ENCODE results near the gene MGST2. TPM values are rescaled to one million over a fixed set of nuclear protein-coding genes. Genes with fewer than 3 reads are reported as not detected.
"Not testable (repeated sequence)": the region's sequence is repeated elsewhere in the genome, so short reads cannot be mapped to it uniquely, and the experiment has no call there.

The MGST2 gene
- total and polyA plus RNA-seq, 3 experiments from 2014 or later, result 2.6 to 10.9 (median 4.6) TPM

- no peak overlapping the region for H3K4me3 ChIP-seq (ENCODE audit: low read length)
- no peaks in the 10 kb centered on the region for H3K27me3 ChIP-seq (ENCODE audit: insufficient read depth, low read length, poor library complexity, severe bottlenecking)
- Mint-ChIP-seq H3K4me1 (no peaks in the 10 kb centered on the region), H3K36me3 (peaks cover 0 to 20% (median 2%) of the 10 kb centered on the region in 3 donors), H3K4me3 (no peak overlapping the region), H3K27ac (no peak overlapping the region), H3K9me3 (peaks cover 5 to 33% (median 23%) of the 10 kb centered on the region in 5 donors), H3K27me3 (peaks cover 10 to 33% of the 10 kb centered on the region in 2 donors)
- H3K9me3 ChIP-seq (ENCODE audit: low read length), result peaks cover 4% of the 10 kb centered on the region
- H3K36me3 ChIP-seq (ENCODE audit: insufficient read depth, low read length), result no peaks in the 10 kb centered on the region
- no peaks in the 10 kb centered on the region for H3K4me1 ChIP-seq (ENCODE audit: insufficient read depth, low read length)
- no peak overlapping the region for H3K27ac ChIP-seq (ENCODE audit: low read depth, low read length)
- ChIA-PET POLR2A (no interaction called here), CTCF (no interaction called here)
- DNase-seq, result no peak
Measured at GRCh38 chr4:139635966-139636365, 29.7 kb upstream of the MGST2 start.

- DNase-seq; H3K27ac Mint-ChIP-seq; H3K9me3 ChIP-seq (ENCODE audit: low read length); H3K27ac ChIP-seq (ENCODE audit: low read depth, low read length); POLR2A ChIA-PET; H3K4me3 ChIP-seq (ENCODE audit: low read length); H3K27me3 ChIP-seq (ENCODE audit: insufficient read depth, low read length, poor library complexity, severe bottlenecking); H3K4me3 Mint-ChIP-seq; H3K36me3 ChIP-seq (ENCODE audit: insufficient read depth, low read length); H3K4me1 Mint-ChIP-seq; H3K4me1 ChIP-seq (ENCODE audit: insufficient read depth, low read length): not testable (repeated sequence)
- CTCF ChIA-PET, result interaction anchor here (0.7 kb wide), 1 partner anchor 13 kb away, joined by 3 read pairs; no protein-coding TSS in a partner anchor
- H3K36me3 Mint-ChIP-seq, result peaks cover 0 to 20% (median 2%) of the 10 kb centered on the region in 3 donors
- peaks cover 10 to 27% of the 10 kb centered on the region in 2 donors for H3K27me3 Mint-ChIP-seq
- peaks cover 5 to 33% (median 23%) of the 10 kb centered on the region in 5 donors for H3K9me3 Mint-ChIP-seq
Measured at GRCh38 chr4:139638306-139638705, 27.3 kb upstream of the MGST2 start.

GRCh38 chr4:139639654-139640053, 26.0 kb upstream of the MGST2 start:
- Mint-ChIP-seq H3K4me3 (no peak overlapping the region), H3K27ac (no peak overlapping the region), H3K4me1 (no peaks in the 10 kb centered on the region), H3K36me3 (peaks cover 0 to 20% (median 2%) of the 10 kb centered on the region in 3 donors), H3K27me3 (peaks cover 8 to 15% of the 10 kb centered on the region in 2 donors), H3K9me3 (peaks cover 5 to 33% (median 23%) of the 10 kb centered on the region in 5 donors)
- DNase-seq, result no peak
- H3K27me3 ChIP-seq (ENCODE audit: insufficient read depth, low read length, poor library complexity, severe bottlenecking), result no peaks in the 10 kb centered on the region
- POLR2A ChIA-PET, result no interaction called here
- no peak overlapping the region for H3K27ac ChIP-seq (ENCODE audit: low read depth, low read length)
- H3K4me3 ChIP-seq (ENCODE audit: low read length), result no peak overlapping the region
- H3K9me3 ChIP-seq (ENCODE audit: low read length), result peaks cover 4% of the 10 kb centered on the region
- no peaks in the 10 kb centered on the region for H3K36me3 ChIP-seq (ENCODE audit: insufficient read depth, low read length)
- CTCF ChIA-PET, result no interaction called here
- H3K4me1 ChIP-seq (ENCODE audit: insufficient read depth, low read length), result no peaks in the 10 kb centered on the region

GRCh38 chr4:139641218-139641617, 24.4 kb upstream of the MGST2 start:
- Mint-ChIP-seq H3K27me3 (peaks cover 6 to 7% of the 10 kb centered on the region in 2 donors), H3K4me1 (no peaks in the 10 kb centered on the region), H3K36me3 (peaks cover 0 to 20% (median 2%) of the 10 kb centered on the region in 3 donors), H3K9me3 (peaks cover 5 to 33% (median 23%) of the 10 kb centered on the region in 5 donors), H3K4me3 (no peak overlapping the region), H3K27ac (no peak overlapping the region)
- Histone ChIP-seq H3K36me3 (ENCODE audit: insufficient read depth, low read length) (no peaks in the 10 kb centered on the region), H3K9me3 (ENCODE audit: low read length) (peaks cover 4% of the 10 kb centered on the region), H3K27me3 (ENCODE audit: insufficient read depth, low read length, poor library complexity, severe bottlenecking) (no peaks in the 10 kb centered on the region), H3K4me1 (ENCODE audit: insufficient read depth, low read length) (no peaks in the 10 kb centered on the region), H3K27ac (ENCODE audit: low read depth, low read length) (no peak overlapping the region), H3K4me3 (ENCODE audit: low read length) (no peak overlapping the region)
- DNase-seq, result no peak
- ChIA-PET CTCF (no interaction called here), POLR2A (interaction anchor here (0.6 kb wide), 1 partner anchor 590 kb away, joined by 3 read pairs; no protein-coding TSS in a partner anchor)

- CTCF ChIA-PET, result no interaction called here
- no peaks in the 10 kb centered on the region for H3K4me1 Mint-ChIP-seq
- Histone ChIP-seq H3K4me3 (ENCODE audit: low read length) (no peak overlapping the region), H3K9me3 (ENCODE audit: low read length) (peaks cover 4% of the 10 kb centered on the region), H3K36me3 (ENCODE audit: insufficient read depth, low read length) (no peaks in the 10 kb centered on the region), H3K27me3 (ENCODE audit: insufficient read depth, low read length, poor library complexity, severe bottlenecking) (no peaks in the 10 kb centered on the region), H3K27ac (ENCODE audit: low read depth, low read length) (no peak overlapping the region), H3K4me1 (ENCODE audit: insufficient read depth, low read length) (no peaks in the 10 kb centered on the region)
- H3K27ac Mint-ChIP-seq, result no peak overlapping the region
- peaks cover 0 to 17% (median 2%) of the 10 kb centered on the region in 3 donors for H3K36me3 Mint-ChIP-seq
- POLR2A ChIA-PET, result no interaction called here
- peaks cover 5 to 27% (median 16%) of the 10 kb centered on the region in 5 donors for H3K9me3 Mint-ChIP-seq
- H3K4me3 Mint-ChIP-seq, result no peak overlapping the region
- H3K27me3 Mint-ChIP-seq, result peaks cover 0 to 5% of the 10 kb centered on the region in 2 donors
- DNase-seq, result no peak
Measured at GRCh38 chr4:139642364-139642763, 23.3 kb upstream of the MGST2 start.

- Mint-ChIP-seq H3K4me1 (no peaks in the 10 kb centered on the region), H3K27ac (no peak overlapping the region), H3K4me3 (no peak overlapping the region), H3K36me3 (peaks cover 0 to 10% (median 2%) of the 10 kb centered on the region in 3 donors), H3K9me3 (peaks cover 2 to 18% (median 12%) of the 10 kb centered on the region in 5 donors), H3K27me3 (peaks cover 0 to 5% of the 10 kb centered on the region in 2 donors)
- DNase-seq, result no peak
- H3K27me3 ChIP-seq (ENCODE audit: insufficient read depth, low read length, poor library complexity, severe bottlenecking), result no peaks in the 10 kb centered on the region
- no peak overlapping the region for H3K27ac ChIP-seq (ENCODE audit: low read depth, low read length)
- no peak overlapping the region for H3K4me3 ChIP-seq (ENCODE audit: low read length)
- H3K9me3 ChIP-seq (ENCODE audit: low read length), result peaks cover 4% of the 10 kb centered on the region
- POLR2A ChIA-PET, result interaction anchor here (0.6 kb wide), 1 partner anchor 540 kb away, joined by 3 read pairs; no protein-coding TSS in a partner anchor
- CTCF ChIA-PET, result interaction anchor here (1.0 to 1.5 kb wide), 2 partner anchors 9 to 39 kb away, joined by 3 to 6 read pairs; no protein-coding TSS in a partner anchor
- no peaks in the 10 kb centered on the region for H3K4me1 ChIP-seq (ENCODE audit: insufficient read depth, low read length)
- no peaks in the 10 kb centered on the region for H3K36me3 ChIP-seq (ENCODE audit: insufficient read depth, low read length)
Measured at GRCh38 chr4:139643042-139643895, 22.4 kb upstream of the MGST2 start.

- Histone ChIP-seq H3K36me3 (ENCODE audit: insufficient read depth, low read length) (no peaks in the 10 kb centered on the region), H3K27ac (ENCODE audit: low read depth, low read length) (no peak overlapping the region), H3K4me1 (ENCODE audit: insufficient read depth, low read length) (no peaks in the 10 kb centered on the region), H3K9me3 (ENCODE audit: low read length) (no peaks in the 10 kb centered on the region), H3K27me3 (ENCODE audit: insufficient read depth, low read length, poor library complexity, severe bottlenecking) (no peaks in the 10 kb centered on the region), H3K4me3 (ENCODE audit: low read length) (no peak overlapping the region)
- Mint-ChIP-seq H3K9me3 (peaks cover 0 to 3% (median 0%) of the 10 kb centered on the region in 5 donors), H3K4me1 (no peaks in the 10 kb centered on the region), H3K4me3 (no peak overlapping the region), H3K27me3 (peaks cover 0 to 2% of the 10 kb centered on the region in 2 donors), H3K27ac (no peak overlapping the region), H3K36me3 (no peaks in the 10 kb centered on the region)
- POLR2A ChIA-PET, result interaction anchor here (0.7 kb wide), 1 partner anchor 477 kb away, joined by 4 read pairs; no protein-coding TSS in a partner anchor
- no peak for DNase-seq
- CTCF ChIA-PET, result interaction anchor here (3.3 kb wide), 1 partner anchor 12 kb away, joined by 18 read pairs; no protein-coding TSS in a partner anchor
Measured at GRCh38 chr4:139645458-139645857, 20.2 kb upstream of the MGST2 start.

- CTCF ChIA-PET, result interaction anchor here (3.3 kb wide), 1 partner anchor 10 kb away, joined by 18 read pairs; no protein-coding TSS in a partner anchor
- POLR2A ChIA-PET, result no interaction called here
- H3K27me3 ChIP-seq (ENCODE audit: insufficient read depth, low read length, poor library complexity, severe bottlenecking), result no peaks in the 10 kb centered on the region
Measured at GRCh38 chr4:139647184-139647583, 18.4 kb upstream of the MGST2 start.

More at GRCh38 chr4:139647184-139647583, 18.4 kb upstream of the MGST2 start:
- Histone ChIP-seq H3K27ac (ENCODE audit: low read depth, low read length) (no peak overlapping the region), H3K36me3 (ENCODE audit: insufficient read depth, low read length) (no peaks in the 10 kb centered on the region), H3K9me3 (ENCODE audit: low read length) (no peaks in the 10 kb centered on the region), H3K4me3 (ENCODE audit: low read length) (no peak overlapping the region), H3K4me1 (ENCODE audit: insufficient read depth, low read length) (peaks cover 6% of the 10 kb centered on the region)
- Mint-ChIP-seq H3K27me3 (peaks cover 0 to under 1% of the 10 kb centered on the region in 2 donors), H3K9me3 (no peaks in the 10 kb centered on the region), H3K36me3 (no peaks in the 10 kb centered on the region), H3K27ac (no peak overlapping the region), H3K4me3 (no peak overlapping the region), H3K4me1 (peaks cover 3 to 6% (median 5%) of the 10 kb centered on the region in 3 donors)
- DNase-seq, result no peak

Data from CD8-positive, alpha-beta memory T cell (primary cell).